Measurements from ENCODE around the gene EYA4. TPM values are rescaled to one million over a fixed set of nuclear protein-coding genes. Genes with fewer than 3 reads are reported as not detected.

EYA4 gene
- polyA plus RNA-seq, 1 of the 3 experiments (the other 2 are of a cell fraction) = 0.08 TPM

GRCh38 chr6:133326584-133326983 is 85.4 kb downstream of the EYA4 start:
- Histone ChIP-seq H3K9me3 (no peaks in the 10 kb centered on the region), H3F3A (replicated peaks; ENCODE audit: insufficient read depth) (no peaks in the 10 kb centered on the region), H3K79me2 (ENCODE audit: insufficient read depth) (no peaks in the 10 kb centered on the region), H3K4me2 (no peak overlapping the region), H2AFZ (ENCODE audit: low read depth) (no peak overlapping the region), H3K9ac (no peak overlapping the region), H4K20me1 (ENCODE audit: insufficient read depth) (no peaks in the 10 kb centered on the region), H3K9me2 (no peaks in the 10 kb centered on the region), H3K27ac (ENCODE audit: low read depth in 2 of 2, low read length in 1 of 2) (no peak overlapping the region), H3K4me3 (ENCODE audit: low read depth in 2 of 2, low read length in 1 of 2) (no peak overlapping the region), H3K27me3 (ENCODE audit: insufficient read depth) (no peaks in the 10 kb centered on the region; the same call in 1 of the 2 replicates), H3K4me1 (ENCODE audit: control insufficient read depth in 1 of 2, insufficient read depth in 2 of 2, low read depth in 1 of 2, low read length in 1 of 2) (no peaks in the 10 kb centered on the region; a peak in 1 of 4 replicates), H3K36me3 (replicated peaks in 1 of 2; ENCODE audit: control insufficient read depth in 1 of 2, insufficient read depth in 2 of 2, low read length in 1 of 2) (no peaks in the 10 kb centered on the region)
- no peak for TF ChIP-seq NRF1 (IDR thresholded peaks at IDR 0.05; ENCODE audit: low read depth, low read length)
- TF ChIP-seq, protein P1, sequence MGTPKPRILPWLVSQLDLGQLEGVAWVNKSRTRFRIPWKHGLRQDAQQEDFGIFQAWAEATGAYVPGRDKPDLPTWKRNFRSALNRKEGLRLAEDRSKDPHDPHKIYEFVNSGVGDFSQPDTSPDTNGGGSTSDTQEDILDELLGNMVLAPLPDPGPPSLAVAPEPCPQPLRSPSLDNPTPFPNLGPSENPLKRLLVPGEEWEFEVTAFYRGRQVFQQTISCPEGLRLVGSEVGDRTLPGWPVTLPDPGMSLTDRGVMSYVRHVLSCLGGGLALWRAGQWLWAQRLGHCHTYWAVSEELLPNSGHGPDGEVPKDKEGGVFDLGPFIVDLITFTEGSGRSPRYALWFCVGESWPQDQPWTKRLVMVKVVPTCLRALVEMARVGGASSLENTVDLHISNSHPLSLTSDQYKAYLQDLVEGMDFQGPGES (IDR thresholded peaks at IDR 0.05; ENCODE audit: low read depth, low read length) = no peak
- TF ChIP-seq EZH2phosphoT487 (IDR thresholded peaks at IDR 0.05; ENCODE audit: borderline replicate concordance, low read depth) = no peak
- no peak for TF ChIP-seq POLR2AphosphoS5 (IDR thresholded peaks at IDR 0.05; ENCODE audit: low read depth, low read length)
- no peak for TF ChIP-seq GABPA (IDR thresholded peaks at IDR 0.05; ENCODE audit: low read depth)
- no peak for TF ChIP-seq MXI1 (IDR thresholded peaks at IDR 0.05; ENCODE audit: low read depth, low read length)
- TF ChIP-seq RAD21 (IDR thresholded peaks at IDR 0.05; ENCODE audit: low read length) = no peak
- TF ChIP-seq EP300 (IDR thresholded peaks at IDR 0.05; ENCODE audit: borderline replicate concordance in 1 of 2, low read depth in 1 of 2, low read length in 1 of 2) = no peak
- no peak for TF ChIP-seq USF1 (IDR thresholded peaks at IDR 0.05; ENCODE audit: borderline replicate concordance, low read depth)
- TF ChIP-seq NFIC (IDR thresholded peaks at IDR 0.05; ENCODE audit: borderline replicate concordance) = no peak
- no peak for TF ChIP-seq GATA2 (CRISPR knock-in tag; IDR thresholded peaks at IDR 0.05)
- no peak for TF ChIP-seq PBX3 (IDR thresholded peaks at IDR 0.05)
- no peak for TF ChIP-seq SIN3A (IDR thresholded peaks at IDR 0.05; ENCODE audit: borderline replicate concordance, low read depth, low read length)
- no peak for TF ChIP-seq YY1 (IDR thresholded peaks at IDR 0.05; ENCODE audit: low read depth)
- no peak for TF ChIP-seq FOXM1 (IDR thresholded peaks at IDR 0.05; ENCODE audit: low read depth)
- TF ChIP-seq ZBTB33 (IDR thresholded peaks at IDR 0.05; ENCODE audit: borderline replicate concordance, low read depth) = no peak
- no peak for TF ChIP-seq TAF1 (IDR thresholded peaks at IDR 0.05; ENCODE audit: borderline replicate concordance, low read depth, low read length)
- TF ChIP-seq USF2 (IDR thresholded peaks at IDR 0.05; ENCODE audit: borderline replicate concordance, low read depth, low read length) = no peak
- CTCF ChIA-PET = no interaction called here
- DNase-seq = no peak
- POLR2A ChIA-PET = no interaction called here
- WGBS (ENCODE audit: low lambda C conversion rate) = 49% methylated on average over 7 of the region's 9 CpGs
